ENCODE measurements around the gene PAQR4. TPM values are rescaled to one million over a fixed set of nuclear protein-coding genes. Genes with fewer than 3 reads are reported as not detected.

Gene PAQR4
- total RNA-seq, 2 donors from 2014 or later = 8.8 to 13.2 TPM

- intact Hi-C loops (cut with DNase I) = no loop called here
- peaks cover 53% of the 10 kb centered on the region for H3K4me1 ChIP-seq
- TF ChIP-seq POLR2A (IDR thresholded peaks at IDR 0.05) (no peak), CTCF (IDR thresholded peaks at IDR 0.05) (no peak)
- H3K27me3 ChIP-seq = peaks cover 4 to 50% of the 10 kb centered on the region in 2 donors
- DNase-seq = peak in 1 of 4 donors; percentile 58
- no peak for ATAC-seq
- H3K27ac ChIP-seq = no peak overlapping the region
- WGBS, 2 donors = 0 to 6% methylated on average over 3 to 39 of the region's 68 CpGs
- no peaks in the 10 kb centered on the region for H3K36me3 ChIP-seq (replicated peaks in 1 of 2; ENCODE audit: insufficient read depth in 1 of 2, low read depth in 2 of 2)
- no peak overlapping the region for H3K4me3 ChIP-seq
- H3K9me3 ChIP-seq = no peaks in the 10 kb centered on the region
Measured at GRCh38 chr16:2964475-2965336, 4.4 kb upstream of the PAQR4 start.

- H3K4me1 ChIP-seq = peaks cover 68% of the 10 kb centered on the region
- no peak overlapping the region for H3K4me3 ChIP-seq
- 31 to 44% methylated on average over 19 to 39 of the region's 39 CpGs for WGBS, 2 donors
Measured at GRCh38 chr16:2966043-2966807, 2.9 kb upstream of the PAQR4 start.

GRCh38 chr16:2966808-2967191 lies 2.3 kb upstream of the PAQR4 start:
- H3K9me3 ChIP-seq = no peaks in the 10 kb centered on the region
- H3K27ac ChIP-seq = no peak overlapping the region
- no peaks in the 10 kb centered on the region for H3K36me3 ChIP-seq (replicated peaks in 1 of 2; ENCODE audit: insufficient read depth in 1 of 2, low read depth in 2 of 2)
- DNase-seq (peak; percentile 41 to 64 (median 56)), ATAC-seq (no peak)
- H3K4me3 ChIP-seq = no peak overlapping the region
- intact Hi-C loops (cut with DNase I) = no loop called here
- 0% methylated on average over 16 to 42 of the region's 46 CpGs for WGBS, 2 donors
- H3K4me1 ChIP-seq = peaks cover 69% of the 10 kb centered on the region
- TF ChIP-seq POLR2A (IDR thresholded peaks at IDR 0.05) (no peak), CTCF (IDR thresholded peaks at IDR 0.05) (peak in 1 of 7 experiments; percentile 31)
- H3K27me3 ChIP-seq = peaks cover 4 to 50% of the 10 kb centered on the region in 2 donors

More at GRCh38 chr16:2966043-2966807, 2.9 kb upstream of the PAQR4 start:
- no peaks in the 10 kb centered on the region for H3K9me3 ChIP-seq
- ATAC-seq (no peak), DNase-seq (no peak)
- H3K27ac ChIP-seq = no peak overlapping the region
- TF ChIP-seq CTCF (IDR thresholded peaks at IDR 0.05) (no peak), POLR2A (IDR thresholded peaks at IDR 0.05) (no peak)
- no peaks in the 10 kb centered on the region for H3K36me3 ChIP-seq (replicated peaks in 1 of 2; ENCODE audit: insufficient read depth in 1 of 2, low read depth in 2 of 2)
- intact Hi-C loops (cut with DNase I) = no loop called here
- H3K27me3 ChIP-seq = peaks cover 4 to 50% of the 10 kb centered on the region in 2 donors

- no peaks in the 10 kb centered on the region for H3K36me3 ChIP-seq (replicated peaks in 1 of 2; ENCODE audit: insufficient read depth in 1 of 2, low read depth in 2 of 2)
- H3K4me3 ChIP-seq = no peak overlapping the region
- H3K9me3 ChIP-seq = no peaks in the 10 kb centered on the region
- no peak for ATAC-seq
- DNase-seq = no peak
- TF ChIP-seq POLR2A (IDR thresholded peaks at IDR 0.05) = no peak
- no peak for TF ChIP-seq CTCF (IDR thresholded peaks at IDR 0.05)
- H3K27ac ChIP-seq = no peak overlapping the region
- WGBS, 2 donors = 8% methylated on average over 33 of the region's 51 CpGs; no CpG with 5 or more reads in 1 of the 2 donors
- H3K27me3 ChIP-seq = peaks cover 4 to 50% of the 10 kb centered on the region in 2 donors
- H3K4me1 ChIP-seq = peaks cover 69% of the 10 kb centered on the region
- intact Hi-C loops (cut with DNase I) = no loop called here
Measured at GRCh38 chr16:2967211-2967631, 1.9 kb upstream of the PAQR4 start.

Data from body of pancreas (tissue), 4 donors.